ENCODE results near the gene IL17RE. TPM values are rescaled to one million over a fixed set of nuclear protein-coding genes. Genes with fewer than 3 reads are reported as not detected.

The IL17RE gene
- total and polyA plus RNA-seq, 9 of the 15 experiments (the other 6 are each of a cell fraction or from before 2014, with no cell fraction given): 0.32 to 1.9 (median 0.51) TPM; not detected in 4

DNA sequence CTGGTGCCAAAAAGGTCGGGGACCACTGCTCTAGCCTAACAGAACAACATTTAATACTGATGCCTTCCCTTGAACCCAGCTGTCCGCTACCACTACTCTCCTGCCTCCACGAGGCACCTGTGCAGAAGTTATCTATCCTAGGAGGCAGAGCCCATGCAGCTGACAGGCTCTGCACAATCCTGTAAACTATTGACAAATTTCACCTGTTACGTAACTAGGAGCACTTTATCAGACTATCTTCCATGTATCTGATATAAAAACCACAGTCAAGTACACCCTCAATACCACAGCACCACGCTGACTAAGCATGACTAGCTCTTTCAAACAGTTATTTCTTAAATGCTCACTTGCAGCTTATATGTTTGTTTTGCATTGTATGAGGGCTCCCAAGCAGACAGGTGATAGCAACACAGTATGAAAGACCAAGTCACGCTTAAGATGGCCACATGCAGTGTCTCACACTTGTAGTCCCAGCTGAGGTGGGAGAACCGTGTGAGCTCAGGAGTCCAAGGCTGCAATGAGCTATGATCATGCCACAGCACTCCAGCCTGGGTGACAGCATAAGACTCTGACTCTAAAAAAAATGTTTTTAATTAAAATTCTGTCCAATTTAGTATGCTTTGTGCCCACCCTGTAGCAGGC, 9.8 kb downstream of the IL17RE start:
- no peaks in the 10 kb centered on the region for H3K9me3 ChIP-seq (replicated peaks; ENCODE audit: control insufficient read depth, insufficient read depth, low read depth, low read length)
- H4K20me1 ChIP-seq (replicated peaks; ENCODE audit: control insufficient read depth, insufficient read depth, low read length): no peaks in the 10 kb centered on the region
- peak overlapping the region in 1 of 2 experiments; percentile 63; a peak in 1 of 4 replicates for H3K9ac ChIP-seq (ENCODE audit: insufficient read depth in 1 of 2, low read depth in 2 of 2, low read length in 2 of 2)
- peak; percentile 16 for ATAC-seq
- peak overlapping the region; percentile 45; the same call in 1 of the 3 replicates for H3K27ac ChIP-seq (ENCODE audit: extremely low read depth, low read depth, low read length)
- no peaks in the 10 kb centered on the region for H3K79me2 ChIP-seq (ENCODE audit: control insufficient read depth, insufficient read depth, low read length)
- H2AFZ ChIP-seq (ENCODE audit: low read depth, low read length): peak overlapping the region; percentile 3
- ChIA-PET CTCF (ENCODE audit: low intra/inter-chr PET ratio) (no interaction called here), POLR2A (interaction anchor here (0.6 to 3.6 kb wide), 12 partner anchors 10 to 516 kb away, joined by 3 to 28 read pairs (median 4); partner anchors contain the start of genes CRELD1 and IL17RE)
- no peak for FAIRE-seq
- intact Hi-C loops (cut with micrococcal nuclease) (no loop called here), in situ Hi-C loops (cut with MboI) (no loop called here)
- H3K4me1 ChIP-seq (replicated peaks in 1 of 2; ENCODE audit: control insufficient read depth in 2 of 2, insufficient read depth in 2 of 2, low read length in 2 of 2): peaks cover 26 to 39% of the 10 kb centered on the region in 2 experiments
- H3K36me3 ChIP-seq (ENCODE audit: control insufficient read depth, insufficient read depth, low read length): no peaks in the 10 kb centered on the region
- no peak overlapping the region for H3K4me3 ChIP-seq
- no TSS peak for BruUV-seq (replicated peaks)
- 14% methylated on average over 7 of the region's 7 CpGs for WGBS (ENCODE audit: insufficient coverage, low coverage, missing lambda C conversion rate)
- H3K4me2 ChIP-seq (ENCODE audit: insufficient read depth, low read length): peak overlapping the region; percentile 47; the same call in 1 of the 2 replicates
- H3K27me3 ChIP-seq (ENCODE audit: control insufficient read depth in 2 of 2, insufficient read depth in 2 of 2, low read length in 2 of 2): no peaks in the 10 kb centered on the region
- H3K9me1 ChIP-seq (ENCODE audit: control insufficient read depth, insufficient read depth, low read length): peaks cover 2% of the 10 kb centered on the region
- peak in 1 of 4 experiments; percentile 46 for DNase-seq (ENCODE audit: extremely low read depth in 1 of 4, low spot score in 3 of 4)
- TF ChIP-seq ZEB2 (IDR thresholded peaks at IDR 0.05) (peak; percentile 61), FOXK2 (conservative IDR thresholded peaks at IDR 0.05 in 1 of 2, IDR thresholded peaks at IDR 0.05 in 1 of 2; ENCODE audit: low read depth in 2 of 2) (peak; percentile 27 to 39; a peak in 1 of 4 replicates), SRSF3 (IDR thresholded peaks at IDR 0.05; ENCODE audit: insufficient read depth, low read length) (no peak), RCOR1 (IDR thresholded peaks at IDR 0.05; ENCODE audit: borderline replicate concordance in 1 of 2, low read depth in 2 of 2, low read length in 2 of 2) (peak in 1 of 2 experiments; percentile 61; a peak in 2 of 4 replicates), YY1 (IDR thresholded peaks at IDR 0.05; ENCODE audit: borderline replicate concordance in 1 of 3, control insufficient read depth in 1 of 3, extremely low read depth in 1 of 3, insufficient read depth in 3 of 3, insufficient read length in 1 of 3, insufficient replicate concordance in 2 of 3, low read depth in 1 of 3, low read length in 2 of 3) (peak in 1 of 3 experiments; percentile 76), EP300 (IDR thresholded peaks at IDR 0.05; ENCODE audit: low read length) (peak; percentile 27; the same call in 1 of the 2 replicates), JUND (IDR thresholded peaks at IDR 0.05; ENCODE audit: borderline replicate concordance, low read depth, low read length) (peak; percentile 27; the same call in 1 of the 2 replicates), JUND (tag; IDR thresholded peaks at IDR 0.05; ENCODE audit: borderline replicate concordance, low read depth, low read length) (peak; percentile 80; the same call in 2 of the 3 replicates), RFX1 (IDR thresholded peaks at IDR 0.05) (no peak), NFE2 (IDR thresholded peaks at IDR 0.05; ENCODE audit: low read depth) (peak; percentile 97), CBFA2T3 (IDR thresholded peaks at IDR 0.05) (peak; percentile 21; the same call in 1 of the 2 replicates), HDAC2 (IDR thresholded peaks at IDR 0.05) (peak; percentile 25; the same call in 1 of the 2 replicates), CREM (IDR thresholded peaks at IDR 0.05; ENCODE audit: low read depth) (peak; percentile 38)
- TF ChIP-seq, protein P1, sequence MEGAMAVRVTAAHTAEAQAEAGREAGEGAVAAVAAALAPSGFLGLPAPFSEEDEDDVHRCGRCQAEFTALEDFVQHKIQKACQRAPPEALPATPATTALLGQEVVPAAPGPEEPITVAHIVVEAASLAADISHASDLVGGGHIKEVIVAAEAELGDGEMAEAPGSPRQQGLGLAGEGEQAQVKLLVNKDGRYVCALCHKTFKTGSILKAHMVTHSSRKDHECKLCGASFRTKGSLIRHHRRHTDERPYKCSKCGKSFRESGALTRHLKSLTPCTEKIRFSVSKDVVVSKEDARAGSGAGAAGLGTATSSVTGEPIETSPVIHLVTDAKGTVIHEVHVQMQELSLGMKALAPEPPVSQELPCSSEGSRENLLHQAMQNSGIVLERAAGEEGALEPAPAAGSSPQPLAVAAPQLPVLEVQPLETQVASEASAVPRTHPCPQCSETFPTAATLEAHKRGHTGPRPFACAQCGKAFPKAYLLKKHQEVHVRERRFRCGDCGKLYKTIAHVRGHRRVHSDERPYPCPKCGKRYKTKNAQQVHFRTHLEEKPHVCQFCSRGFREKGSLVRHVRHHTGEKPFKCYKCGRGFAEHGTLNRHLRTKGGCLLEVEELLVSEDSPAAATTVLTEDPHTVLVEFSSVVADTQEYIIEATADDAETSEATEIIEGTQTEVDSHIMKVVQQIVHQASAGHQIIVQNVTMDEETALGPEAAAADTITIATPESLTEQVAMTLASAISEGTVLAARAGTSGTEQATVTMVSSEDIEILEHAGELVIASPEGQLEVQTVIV (CRISPR knock-in tag; IDR thresholded peaks at IDR 0.05; ENCODE audit: borderline replicate concordance): no peak
- TF ChIP-seq, protein P2, sequence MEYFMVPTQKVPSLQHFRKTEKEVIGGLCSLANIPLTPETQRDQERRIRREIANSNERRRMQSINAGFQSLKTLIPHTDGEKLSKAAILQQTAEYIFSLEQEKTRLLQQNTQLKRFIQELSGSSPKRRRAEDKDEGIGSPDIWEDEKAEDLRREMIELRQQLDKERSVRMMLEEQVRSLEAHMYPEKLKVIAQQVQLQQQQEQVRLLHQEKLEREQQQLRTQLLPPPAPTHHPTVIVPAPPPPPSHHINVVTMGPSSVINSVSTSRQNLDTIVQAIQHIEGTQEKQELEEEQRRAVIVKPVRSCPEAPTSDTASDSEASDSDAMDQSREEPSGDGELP (CRISPR knock-in tag; IDR thresholded peaks at IDR 0.05; ENCODE audit: borderline replicate concordance): peak; percentile 52
- TF ChIP-seq, protein P3, sequence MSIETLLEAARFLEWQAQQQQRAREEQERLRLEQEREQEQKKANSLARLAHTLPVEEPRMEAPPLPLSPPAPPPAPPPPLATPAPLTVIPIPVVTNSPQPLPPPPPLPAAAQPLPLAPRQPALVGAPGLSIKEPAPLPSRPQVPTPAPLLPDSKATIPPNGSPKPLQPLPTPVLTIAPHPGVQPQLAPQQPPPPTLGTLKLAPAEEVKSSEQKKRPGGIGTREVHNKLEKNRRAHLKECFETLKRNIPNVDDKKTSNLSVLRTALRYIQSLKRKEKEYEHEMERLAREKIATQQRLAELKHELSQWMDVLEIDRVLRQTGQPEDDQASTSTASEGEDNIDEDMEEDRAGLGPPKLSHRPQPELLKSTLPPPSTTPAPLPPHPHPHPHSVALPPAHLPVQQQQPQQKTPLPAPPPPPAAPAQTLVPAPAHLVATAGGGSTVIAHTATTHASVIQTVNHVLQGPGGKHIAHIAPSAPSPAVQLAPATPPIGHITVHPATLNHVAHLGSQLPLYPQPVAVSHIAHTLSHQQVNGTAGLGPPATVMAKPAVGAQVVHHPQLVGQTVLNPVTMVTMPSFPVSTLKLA (conservative IDR thresholded peaks at IDR 0.05): peak in 1 of 2 experiments; percentile 48; a peak in 1 of 4 replicates

All from K562 (cell line).